ENCODE measurements around the gene BTNL9. TPM values are rescaled to one million over a fixed set of nuclear protein-coding genes. Genes with fewer than 3 reads are reported as not detected.
A peak's percentile ranks its signal among the peaks of the same experiment; 100 is the strongest.

BTNL9 gene
- total and polyA plus RNA-seq, 8 donors: 2.7 to 57.0 (median 6.2) TPM

GRCh38 chr5:181047288-181047687 lies 7.2 kb downstream of the BTNL9 start:
- Histone ChIP-seq H3K4me3 (no peak overlapping the region), H3K9me3 (no peaks in the 10 kb centered on the region), H3K27me3 (peaks cover 0 to 4% (median 2%) of the 10 kb centered on the region in 4 donors), H3K4me1 (no peaks in the 10 kb centered on the region), H3K36me3 (no peaks in the 10 kb centered on the region), H3K27ac (no peak overlapping the region)
- DNase-seq (no peak), FAIRE-seq (no peak), ATAC-seq (no peak)
- intact Hi-C loops (cut with DNase I): no loop called here
- WGBS, 2 donors: 64 to 65% methylated on average over 2 of the region's 2 CpGs
- TF ChIP-seq CTCF (IDR thresholded peaks at IDR 0.05): no peak

GRCh38 chr5:181047921-181048320 lies 7.9 kb downstream of the BTNL9 start:
- WGBS, 2 donors: 83 to 90% methylated on average over 15 of the region's 15 CpGs
- no peak for DNase-seq
- intact Hi-C loops (cut with DNase I): no loop called here

GRCh38 chr5:181050016-181050415 lies 9.9 kb downstream of the BTNL9 start:
- no peak for FAIRE-seq

More at GRCh38 chr5:181047921-181048320, 7.9 kb downstream of the BTNL9 start:
- FAIRE-seq (no peak), ATAC-seq (no peak)
- no peak for TF ChIP-seq CTCF (IDR thresholded peaks at IDR 0.05)
- Histone ChIP-seq H3K4me3 (no peak overlapping the region), H3K27me3 (peaks cover 0 to 4% (median 2%) of the 10 kb centered on the region in 4 donors), H3K9me3 (no peaks in the 10 kb centered on the region), H3K4me1 (no peaks in the 10 kb centered on the region), H3K27ac (no peak overlapping the region), H3K36me3 (no peaks in the 10 kb centered on the region)

GRCh38 chr5:181051841-181052671 lies 12.0 kb downstream of the BTNL9 start:
- no peak for DNase-seq
- no peak overlapping the region for H3K27ac ChIP-seq
- H3K4me3 ChIP-seq: peak overlapping the region in 2 of 4 donors; percentile 45 to 68
- no peak for ATAC-seq
- 26 to 28% methylated on average over 27 of the region's 27 CpGs for WGBS, 2 donors
- no peaks in the 10 kb centered on the region for H3K9me3 ChIP-seq
- no peaks in the 10 kb centered on the region for H3K36me3 ChIP-seq
- peaks cover 0 to 4% (median 4%) of the 10 kb centered on the region in 3 donors for H3K4me1 ChIP-seq
- intact Hi-C loops (cut with DNase I): no loop called here
- H3K27me3 ChIP-seq: peaks cover 0 to 6% (median 5%) of the 10 kb centered on the region in 4 donors
- TF ChIP-seq CTCF (IDR thresholded peaks at IDR 0.05): no peak
- FAIRE-seq: no peak

More at GRCh38 chr5:181050016-181050415, 9.9 kb downstream of the BTNL9 start:
- no peak for DNase-seq
- H3K4me3 ChIP-seq: no peak overlapping the region
- no peaks in the 10 kb centered on the region for H3K9me3 ChIP-seq
- peaks cover 0 to 4% (median 4%) of the 10 kb centered on the region in 3 donors for H3K4me1 ChIP-seq
- no peak for ATAC-seq
- TF ChIP-seq CTCF (IDR thresholded peaks at IDR 0.05): no peak
- no peaks in the 10 kb centered on the region for H3K36me3 ChIP-seq
- H3K27ac ChIP-seq: no peak overlapping the region
- intact Hi-C loops (cut with DNase I): no loop called here
- H3K27me3 ChIP-seq: peaks cover 0 to 6% (median 3%) of the 10 kb centered on the region in 4 donors
- WGBS, 2 donors: 76 to 88% methylated on average over 5 of the region's 5 CpGs
